Tibial nerve (tissue), 3 donors: ENCODE measurements around the gene C14orf119.

Experiments
- CTCF ChIP-seq, 5 experiments: fragments of 200-600 bp in 3 of 5; fragments of 450-650 bp in 2 of 5; sonication (generic) in 3 of 5; IDR thresholded peaks; one replicate each; pipeline ENCODE4 v1.5.1; 2016 to 2019; ENCODE audit warnings: antibody characterized with exemption in 5 of 5, mild to moderate bottlenecking in 3 of 5, moderate library complexity in 2 of 5
- POLR2A ChIP-seq, 2 donors: fragments of 450-650 bp; IDR thresholded peaks; one replicate each; pipeline ENCODE4 v1.6.1; 2017; ENCODE audit warnings: antibody characterized with exemption in 2 of 2, mild to moderate bottlenecking in 2 of 2, moderate library complexity in 2 of 2

DNA sequence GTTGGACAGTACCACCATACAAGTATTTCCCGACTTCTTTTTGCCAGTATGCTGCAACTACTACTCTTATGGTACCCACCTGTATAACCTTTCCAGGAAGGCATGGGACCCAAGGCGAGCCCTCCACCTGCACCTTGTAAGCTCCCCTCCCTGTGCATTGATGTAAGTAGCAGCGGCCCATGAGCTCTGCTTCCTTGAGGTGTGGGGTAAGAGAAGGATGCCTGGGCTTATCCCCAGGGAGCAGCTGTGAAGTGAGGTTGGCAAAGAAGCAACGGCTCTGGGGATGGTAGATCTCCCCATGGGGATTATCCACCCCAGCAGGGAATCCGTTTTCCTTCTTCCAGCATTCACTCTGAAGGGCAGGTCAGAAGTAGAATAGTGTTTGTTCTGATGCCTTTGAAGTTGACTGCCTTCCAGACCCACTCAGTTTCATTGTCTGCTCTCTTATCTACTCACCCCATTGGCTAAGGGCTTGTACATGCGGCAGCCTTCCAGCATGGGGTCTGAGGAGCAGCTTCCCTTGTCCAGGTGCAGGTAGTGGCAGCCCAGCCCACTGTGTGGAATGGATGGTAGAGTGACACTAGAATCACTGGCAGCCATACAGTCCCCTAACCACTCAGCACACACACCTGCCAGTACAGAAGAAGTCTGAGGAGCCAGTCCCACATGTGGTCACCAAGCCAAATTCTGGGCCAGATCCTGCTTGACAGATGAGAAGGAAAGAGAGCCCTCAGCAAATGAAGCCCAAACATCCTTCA is 6.1 kb downstream of the C14orf119 start:
- TF ChIP-seq CTCF (IDR thresholded peaks at IDR 0.05) (no peak), POLR2A (IDR thresholded peaks at IDR 0.05) (no peak)
